Measurements from ENCODE around the gene CACNG3.

DNA sequence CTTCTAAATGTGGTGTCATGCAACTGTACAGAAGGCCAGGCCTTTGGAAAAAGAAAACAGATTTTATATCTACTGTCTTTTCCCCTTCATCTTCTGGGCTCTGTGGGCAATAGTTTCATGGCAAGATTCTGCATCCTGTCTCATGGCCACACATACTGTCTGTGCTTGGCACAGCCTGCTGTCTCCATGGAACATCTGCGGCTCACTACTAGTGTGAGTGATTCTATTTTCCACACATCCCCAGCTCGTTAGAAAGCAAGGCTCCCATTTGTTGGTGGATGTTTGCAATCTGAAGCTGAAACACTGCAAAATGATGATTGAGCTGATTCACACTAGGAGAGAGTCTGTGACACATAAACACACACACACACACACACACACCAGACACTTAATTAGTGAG is 32.4 kb downstream of the CACNG3 start:
- TF ChIP-seq, protein P1, sequence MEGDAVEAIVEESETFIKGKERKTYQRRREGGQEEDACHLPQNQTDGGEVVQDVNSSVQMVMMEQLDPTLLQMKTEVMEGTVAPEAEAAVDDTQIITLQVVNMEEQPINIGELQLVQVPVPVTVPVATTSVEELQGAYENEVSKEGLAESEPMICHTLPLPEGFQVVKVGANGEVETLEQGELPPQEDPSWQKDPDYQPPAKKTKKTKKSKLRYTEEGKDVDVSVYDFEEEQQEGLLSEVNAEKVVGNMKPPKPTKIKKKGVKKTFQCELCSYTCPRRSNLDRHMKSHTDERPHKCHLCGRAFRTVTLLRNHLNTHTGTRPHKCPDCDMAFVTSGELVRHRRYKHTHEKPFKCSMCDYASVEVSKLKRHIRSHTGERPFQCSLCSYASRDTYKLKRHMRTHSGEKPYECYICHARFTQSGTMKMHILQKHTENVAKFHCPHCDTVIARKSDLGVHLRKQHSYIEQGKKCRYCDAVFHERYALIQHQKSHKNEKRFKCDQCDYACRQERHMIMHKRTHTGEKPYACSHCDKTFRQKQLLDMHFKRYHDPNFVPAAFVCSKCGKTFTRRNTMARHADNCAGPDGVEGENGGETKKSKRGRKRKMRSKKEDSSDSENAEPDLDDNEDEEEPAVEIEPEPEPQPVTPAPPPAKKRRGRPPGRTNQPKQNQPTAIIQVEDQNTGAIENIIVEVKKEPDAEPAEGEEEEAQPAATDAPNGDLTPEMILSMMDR (conservative IDR thresholded peaks at IDR 0.05; ENCODE audit: low read depth, low read length), result no peak
- TF ChIP-seq SMC3 (IDR thresholded peaks at IDR 0.05; ENCODE audit: low read depth, low read length) (no peak), FOS (IDR thresholded peaks at IDR 0.05; ENCODE audit: low read depth, low read length) (no peak), CEBPB (IDR thresholded peaks at IDR 0.05; ENCODE audit: low read depth, low read length) (no peak), POLR2A (IDR thresholded peaks at IDR 0.05; ENCODE audit: low read depth, low read length) (no peak), MXI1 (IDR thresholded peaks at IDR 0.05; ENCODE audit: borderline replicate concordance, low read depth, low read length) (no peak), RFX5 (IDR thresholded peaks at IDR 0.05; ENCODE audit: low read depth, low read length) (no peak), NFE2L2 (IDR thresholded peaks at IDR 0.05; ENCODE audit: low read depth, low read length) (no peak), RAD21 (IDR thresholded peaks at IDR 0.05; ENCODE audit: low read length) (no peak), MAFK (IDR thresholded peaks at IDR 0.05; ENCODE audit: low read depth, low read length) (no peak), MAZ (IDR thresholded peaks at IDR 0.05; ENCODE audit: borderline replicate concordance, low read depth, low read length) (no peak), RCOR1 (IDR thresholded peaks at IDR 0.05; ENCODE audit: insufficient replicate concordance, low read length) (no peak)
- TF ChIP-seq, protein P2, sequence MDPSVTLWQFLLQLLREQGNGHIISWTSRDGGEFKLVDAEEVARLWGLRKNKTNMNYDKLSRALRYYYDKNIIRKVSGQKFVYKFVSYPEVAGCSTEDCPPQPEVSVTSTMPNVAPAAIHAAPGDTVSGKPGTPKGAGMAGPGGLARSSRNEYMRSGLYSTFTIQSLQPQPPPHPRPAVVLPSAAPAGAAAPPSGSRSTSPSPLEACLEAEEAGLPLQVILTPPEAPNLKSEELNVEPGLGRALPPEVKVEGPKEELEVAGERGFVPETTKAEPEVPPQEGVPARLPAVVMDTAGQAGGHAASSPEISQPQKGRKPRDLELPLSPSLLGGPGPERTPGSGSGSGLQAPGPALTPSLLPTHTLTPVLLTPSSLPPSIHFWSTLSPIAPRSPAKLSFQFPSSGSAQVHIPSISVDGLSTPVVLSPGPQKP (IDR thresholded peaks at IDR 0.05; ENCODE audit: borderline replicate concordance, low read depth, low read length), result no peak
- TF ChIP-seq, protein P3, sequence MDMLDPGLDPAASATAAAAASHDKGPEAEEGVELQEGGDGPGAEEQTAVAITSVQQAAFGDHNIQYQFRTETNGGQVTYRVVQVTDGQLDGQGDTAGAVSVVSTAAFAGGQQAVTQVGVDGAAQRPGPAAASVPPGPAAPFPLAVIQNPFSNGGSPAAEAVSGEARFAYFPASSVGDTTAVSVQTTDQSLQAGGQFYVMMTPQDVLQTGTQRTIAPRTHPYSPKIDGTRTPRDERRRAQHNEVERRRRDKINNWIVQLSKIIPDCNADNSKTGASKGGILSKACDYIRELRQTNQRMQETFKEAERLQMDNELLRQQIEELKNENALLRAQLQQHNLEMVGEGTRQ (IDR thresholded peaks at IDR 0.05; ENCODE audit: low read depth, low read length), result no peak
